Lower lobe of right lung (tissue), 2 donors: Measurements from ENCODE around the gene TMEM11. TPM values are rescaled to one million over a fixed set of nuclear protein-coding genes. Genes with fewer than 3 reads are reported as not detected.
A peak's percentile ranks its signal among the peaks of the same experiment; 100 is the strongest.

ENCODE experiments used
- ATAC-seq, 2 donors: fragments of 200-7000 bp; cut with Tn5 transposase; one replicate each; pipeline ENCODE4 v1.9.1; 2020 to 2022; ENCODE audit warnings: mild to moderate bottlenecking in 2 of 2, moderate library complexity in 2 of 2
- DNase-seq: peaks from one replicate; pipeline ENCODE4 v3.0.0-alpha.2; 2020
- H3K27ac ChIP-seq: fragments of 200-600 bp; one replicate; pipeline ENCODE4 v1.8.0; 2022
- H3K27me3 ChIP-seq: fragments of 200-600 bp; one replicate; pipeline ENCODE4 v1.8.0; 2022; ENCODE audit warnings: low read depth
- H3K36me3 ChIP-seq: fragments of 200-600 bp; one replicate; pipeline ENCODE4 v1.8.0; 2022; ENCODE audit warnings: mild to moderate bottlenecking
- H3K4me1 ChIP-seq: fragments of 200-600 bp; one replicate; pipeline ENCODE4 v1.8.0; 2022
- H3K4me3 ChIP-seq: fragments of 200-600 bp; one replicate; pipeline ENCODE4 v1.8.0; 2022; ENCODE audit warnings: mild to moderate bottlenecking
- H3K9me3 ChIP-seq: fragments of 200-600 bp; one replicate; pipeline ENCODE4 v1.8.0; 2022
- CTCF ChIP-seq: fragments of 200-600 bp; IDR thresholded peaks from one replicate; pipeline ENCODE4 v1.8.0; 2022; ENCODE audit warnings: antibody characterized with exemption, mild to moderate bottlenecking
- intact Hi-C: fragments of 100-400 bp; cut with DNase I; formaldehyde crosslinking; loops from one replicate; pipeline ENCODE4 v1.11.0; 2022
- total RNA-seq: library from RNA; stranded (reverse); fragmentation: NEBNext Ultra II Directional; extraction: Animal tissue kit (Norgen Biotek cat#: 25700); gene quantifications from one replicate; pipeline ENCODE4 v1.2.1, GENCODE V29; 2021
- donor health status: DM: no; HTN: yes; CAD: no; lungs with severe emphysema.

Gene TMEM11
- total RNA-seq, 1 donor from 2014 or later = 20.2 TPM

DNA sequence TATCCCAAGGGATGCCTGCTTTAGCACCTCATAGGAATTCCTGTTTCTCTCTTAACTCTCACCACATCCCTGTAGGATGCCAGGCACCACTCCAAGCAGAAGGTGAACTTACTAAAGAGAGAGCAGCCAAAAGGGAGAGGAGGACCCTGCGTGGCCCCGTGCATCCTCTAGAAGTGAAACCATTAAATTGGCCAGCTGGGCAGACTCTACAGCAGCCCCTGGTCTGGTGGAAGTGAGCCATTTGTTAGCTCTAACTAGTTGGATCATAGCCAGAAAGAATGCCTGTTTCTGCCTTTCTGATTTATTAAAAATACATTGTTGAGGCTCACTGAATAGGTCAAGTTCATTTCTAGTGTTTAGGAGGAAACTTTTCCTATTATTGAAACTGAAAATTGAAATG, 22.3 kb downstream of the TMEM11 start:
- Histone ChIP-seq H3K27ac (no peak overlapping the region), H3K9me3 (no peaks in the 10 kb centered on the region), H3K27me3 (no peaks in the 10 kb centered on the region), H3K4me1 (peaks cover 1% of the 10 kb centered on the region), H3K4me3 (no peak overlapping the region), H3K36me3 (peaks cover 38% of the 10 kb centered on the region)
- intact Hi-C loops = no loop called here
- TF ChIP-seq CTCF = no peak
- ATAC-seq = no peak
- DNase-seq = no peak

DNA sequence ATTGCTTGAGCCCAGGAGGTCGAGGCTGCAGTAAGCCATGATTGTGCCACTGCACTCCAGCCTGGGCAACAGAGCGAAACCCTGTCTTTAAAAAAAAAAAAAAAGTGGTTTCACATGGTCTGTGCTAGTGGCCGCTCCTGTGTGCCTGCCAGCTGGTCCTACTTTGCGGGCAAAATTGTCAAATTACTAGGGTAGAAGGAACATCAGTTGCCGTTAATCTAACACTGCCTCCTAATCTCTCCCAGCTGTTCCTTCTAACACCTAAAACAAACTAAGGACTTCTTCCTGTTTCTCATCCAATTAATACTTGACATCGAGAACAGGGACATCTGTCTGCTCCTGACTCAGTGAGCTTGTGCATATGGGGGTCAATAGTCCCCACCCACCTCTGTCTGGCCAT, 23.9 kb downstream of the TMEM11 start:
- no peak for DNase-seq
- ATAC-seq = no peak
- intact Hi-C loops = no loop called here
- Histone ChIP-seq H3K9me3 (no peaks in the 10 kb centered on the region), H3K4me3 (no peak overlapping the region), H3K27ac (peak overlapping the region; percentile 0), H3K27me3 (no peaks in the 10 kb centered on the region), H3K4me1 (peaks cover 10% of the 10 kb centered on the region), H3K36me3 (peaks cover 47% of the 10 kb centered on the region)
- TF ChIP-seq CTCF = no peak

DNA sequence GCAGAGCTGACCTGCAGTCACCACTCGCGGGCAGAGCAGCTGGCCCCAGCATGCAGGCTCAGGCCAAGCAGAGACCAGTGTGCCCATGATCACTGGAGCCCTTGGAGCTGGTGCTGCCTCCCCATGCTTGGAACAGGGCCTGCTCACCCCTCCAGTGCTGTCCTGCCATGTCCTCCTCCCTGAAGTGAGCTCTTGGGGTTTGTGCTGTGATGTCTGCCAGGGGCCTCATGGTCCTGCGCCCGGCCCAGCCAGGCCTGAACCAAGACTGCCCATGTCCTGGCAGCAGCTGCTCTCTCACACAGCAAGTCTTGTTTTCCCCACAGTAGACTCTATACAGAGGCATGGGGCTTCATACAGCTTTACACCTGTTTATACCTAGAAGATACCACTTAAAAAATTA, 24.6 kb downstream of the TMEM11 start:
- Histone ChIP-seq H3K27me3 (no peaks in the 10 kb centered on the region), H3K9me3 (no peaks in the 10 kb centered on the region), H3K4me3 (no peak overlapping the region), H3K4me1 (peaks cover 10% of the 10 kb centered on the region), H3K36me3 (peaks cover 55% of the 10 kb centered on the region), H3K27ac (no peak overlapping the region)
- no peak for TF ChIP-seq CTCF
- ATAC-seq (no peak), DNase-seq (no peak)
- intact Hi-C loops = no loop called here

- TF ChIP-seq CTCF = no peak
- intact Hi-C loops = no loop called here
- Histone ChIP-seq H3K4me3 (no peak overlapping the region), H3K9me3 (no peaks in the 10 kb centered on the region), H3K36me3 (peaks cover 64% of the 10 kb centered on the region), H3K27me3 (no peaks in the 10 kb centered on the region), H3K4me1 (peaks cover 10% of the 10 kb centered on the region), H3K27ac (peak overlapping the region; percentile 62)
- ATAC-seq (peak; percentile 34 to 49), DNase-seq (peak; percentile 8)
These were observed 27.4 kb downstream of the TMEM11 start for GRCh38 chr17:21186399-21187187.

GRCh38 chr17:21185061-21185460, 28.9 kb downstream of the TMEM11 start:
- intact Hi-C loops = no loop called here
- peaks cover 10% of the 10 kb centered on the region for H3K4me1 ChIP-seq
- TF ChIP-seq CTCF = no peak
- H3K27me3 ChIP-seq = no peaks in the 10 kb centered on the region
- no peak overlapping the region for H3K27ac ChIP-seq
- no peaks in the 10 kb centered on the region for H3K9me3 ChIP-seq
- DNase-seq = no peak
- no peak for ATAC-seq
- H3K36me3 ChIP-seq = peaks cover 53% of the 10 kb centered on the region
- no peak overlapping the region for H3K4me3 ChIP-seq
